Endometrium (tissue), 2 donors: Measurements from ENCODE around the gene WDSUB1.

Experiments
- FAIRE-seq: peaks from 2 replicates; lab custom pipeline; 2012; peaks lifted over from hg19 to GRCh38; lab: Jason Lieb, UNC
- donor health status: control.
- donor health status: control.

Gene WDSUB1

GRCh38 chr2:159195697-159196096, 90.8 kb downstream of the WDSUB1 start:
- FAIRE-seq = no peak

GRCh38 chr2:159194241-159194640, 92.3 kb downstream of the WDSUB1 start:
- no peak for FAIRE-seq

GRCh38 chr2:159193791-159194190, 92.7 kb downstream of the WDSUB1 start:
- FAIRE-seq = no peak

- FAIRE-seq = no peak
Measured at GRCh38 chr2:159192371-159192918, 94.1 kb downstream of the WDSUB1 start.

- FAIRE-seq = no peak
Measured at GRCh38 chr2:159188449-159188848, 98.1 kb downstream of the WDSUB1 start.

GRCh38 chr2:159187106-159187505, 99.4 kb downstream of the WDSUB1 start:
- no peak for FAIRE-seq

GRCh38 chr2:159186462-159186861, 100.0 kb downstream of the WDSUB1 start:
- no peak for FAIRE-seq
